GM19468 (cell line): ENCODE results near the gene GLI3.

Experiments used
- ATAC-seq: cut with Tn5 transposase; IDR thresholded peaks from one replicate; pipeline ENCODE4 v1.9.1; 2021; ENCODE audit warnings: mild to moderate bottlenecking, moderate library complexity, moderate number of reproducible peaks; ENCODE audit not compliant: unreplicated experiment; ENCODE audit errors: extremely low read depth

GLI3 gene

DNA sequence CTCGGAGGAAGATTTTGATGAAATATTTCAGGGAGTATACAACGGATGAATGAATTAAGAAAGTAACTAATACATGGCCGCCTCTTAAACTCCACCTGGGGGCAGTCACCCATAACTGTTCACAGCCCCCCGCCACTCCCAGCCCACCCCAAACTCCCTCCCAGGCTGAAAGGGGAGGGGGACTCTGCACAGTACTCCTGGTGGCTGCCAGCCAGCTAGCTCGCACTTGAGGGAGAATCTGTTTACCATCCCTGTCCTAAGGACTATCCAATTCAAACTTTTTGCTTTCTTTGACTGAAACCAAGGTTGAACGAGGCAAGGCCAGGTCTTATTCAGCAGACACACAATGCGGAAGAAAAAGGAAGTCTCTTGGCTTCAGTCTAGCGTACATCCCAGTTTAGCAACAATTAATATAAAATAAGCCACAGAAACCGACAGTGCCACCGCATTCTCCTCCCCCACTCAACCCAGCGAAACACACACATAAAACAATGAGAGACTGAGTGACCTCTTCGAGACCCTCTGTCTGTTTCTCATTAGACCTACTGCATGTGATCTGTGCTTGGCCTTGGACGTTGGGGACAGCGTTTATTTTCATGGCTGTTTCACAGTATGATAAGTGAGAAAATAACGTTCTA lies 219.5 kb downstream of the GLI3 start:
- ATAC-seq, result no peak

DNA sequence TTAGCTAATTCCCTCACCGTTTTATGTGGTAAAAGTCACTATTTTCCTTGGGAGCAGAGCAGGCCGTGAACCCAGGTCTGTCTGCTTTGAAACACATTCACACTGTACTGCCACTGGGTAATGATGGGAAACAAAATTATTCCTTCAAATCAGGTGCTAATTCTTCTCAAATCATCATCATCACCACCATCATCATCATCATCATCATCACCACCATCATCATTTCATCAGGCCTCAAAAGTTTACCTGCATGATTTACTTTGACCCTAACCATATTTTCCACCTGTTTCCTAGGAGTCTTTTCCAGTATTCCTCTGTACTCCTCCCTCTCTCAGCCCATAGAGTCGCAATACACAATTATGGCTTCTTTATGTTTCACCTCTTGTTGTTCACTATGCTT lies 220.5 kb downstream of the GLI3 start:
- ATAC-seq, result no peak

DNA sequence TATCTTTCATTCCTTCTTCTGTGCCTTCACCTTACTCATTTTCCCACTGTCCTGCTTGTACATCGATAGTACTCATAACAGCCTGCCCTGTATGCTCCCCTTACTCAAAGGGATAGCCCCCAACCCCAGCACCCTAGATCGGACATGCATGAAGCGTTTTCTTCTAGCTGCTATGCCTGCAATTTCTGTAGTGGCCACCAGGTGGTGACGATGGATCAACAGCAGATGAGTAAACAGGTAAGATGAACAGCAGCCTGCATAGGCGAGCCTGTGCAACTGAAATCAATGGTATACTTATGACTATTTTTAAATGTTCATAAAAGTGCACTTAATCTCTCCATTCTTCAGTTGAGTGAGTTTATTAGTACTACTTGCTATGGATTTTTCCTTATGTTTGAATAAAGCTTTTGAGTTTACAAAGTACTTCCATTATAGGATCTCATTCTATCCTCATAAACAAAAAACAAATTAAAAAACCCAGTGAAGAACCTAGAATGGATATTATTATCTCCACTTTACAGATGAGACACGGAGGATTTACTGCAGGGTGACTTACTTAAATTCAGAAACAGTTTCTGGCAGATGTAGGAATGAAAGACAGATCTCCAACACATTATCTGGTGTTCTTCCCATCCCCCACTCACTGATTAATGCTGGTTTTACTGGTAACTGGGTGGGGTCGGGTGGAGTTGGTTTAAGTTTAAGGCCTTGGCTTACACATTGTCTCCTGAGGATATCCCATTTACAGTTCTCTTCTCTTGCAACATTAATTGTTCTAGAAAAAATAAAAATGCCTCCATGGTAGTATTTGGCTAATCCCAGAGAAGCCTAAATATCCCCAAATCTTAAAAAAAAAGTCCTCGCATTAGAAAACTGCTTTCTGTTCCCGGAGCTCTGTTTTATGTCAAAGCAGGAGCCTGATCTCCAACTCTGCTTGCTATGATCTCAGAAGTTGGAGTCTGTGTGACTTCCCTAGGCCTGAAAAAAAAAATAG lies 222.1 kb downstream of the GLI3 start:
- ATAC-seq, result no peak

DNA sequence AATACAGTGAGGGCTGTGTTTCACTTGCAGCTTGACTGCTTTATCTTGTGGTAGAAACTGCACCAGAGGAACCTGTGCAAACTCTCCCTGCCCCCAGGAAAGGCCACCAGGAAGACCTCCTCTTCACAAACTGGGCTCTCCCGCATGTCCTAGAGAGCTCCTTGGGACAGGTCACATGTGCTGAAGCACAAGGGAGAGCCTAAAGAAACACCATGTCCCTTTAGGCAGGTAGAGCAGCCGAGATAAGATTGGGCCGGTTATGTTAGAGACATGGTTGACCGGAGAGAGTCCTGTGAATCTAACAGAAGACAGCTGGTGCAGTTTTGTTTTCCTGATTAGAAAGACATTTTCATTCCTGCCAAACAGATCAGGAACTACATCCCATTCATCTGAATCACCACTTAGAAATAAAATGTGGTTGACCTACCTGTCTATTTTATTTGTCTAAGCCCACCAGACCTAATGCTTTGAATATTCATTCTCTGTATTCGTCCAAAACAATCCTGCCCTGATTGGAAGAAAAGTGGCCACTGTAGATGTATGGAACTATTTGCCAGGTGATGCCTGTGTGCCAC lies 224.1 kb downstream of the GLI3 start:
- ATAC-seq, result no peak

GRCh38 chr7:42012313-42012712 lies 224.7 kb downstream of the GLI3 start:
- ATAC-seq, result no peak

DNA sequence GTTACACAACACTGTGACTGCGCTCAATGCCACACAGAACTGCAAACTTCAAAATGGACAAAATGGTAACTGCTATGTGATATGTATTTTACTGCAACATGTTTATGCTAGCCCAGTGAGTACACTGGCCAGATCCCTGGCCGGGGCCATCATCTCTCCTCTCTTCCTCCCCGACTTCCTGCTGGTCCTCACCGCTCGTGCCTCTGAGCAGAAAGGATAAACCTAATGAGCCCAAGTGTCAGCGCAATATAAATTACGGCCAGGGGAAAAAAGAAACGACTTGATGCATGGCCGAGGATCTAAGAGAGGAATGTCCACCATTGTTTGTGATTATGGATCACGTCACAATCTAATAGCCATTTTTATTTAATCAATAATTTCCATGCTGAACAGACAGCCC lies 225.2 kb downstream of the GLI3 start:
- no peak for ATAC-seq

DNA sequence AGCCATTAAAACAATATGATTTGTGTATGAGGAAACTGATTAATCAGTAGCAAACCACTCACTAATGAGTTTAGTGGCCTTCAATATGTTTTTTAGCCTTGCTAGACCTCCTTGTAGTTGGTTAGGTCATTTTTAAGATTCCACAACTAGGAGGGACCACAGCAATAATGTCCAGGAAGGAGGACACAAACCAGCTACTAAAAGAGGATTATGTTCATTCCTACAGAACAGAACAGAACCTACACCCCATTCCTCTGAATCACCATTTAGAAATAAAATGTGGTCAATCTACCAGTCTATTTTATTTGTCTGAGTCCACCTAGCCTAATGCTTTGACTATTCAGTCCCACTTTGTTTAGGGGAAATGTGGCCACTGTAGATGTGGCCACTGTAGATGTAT lies 226.3 kb downstream of the GLI3 start:
- ATAC-seq, result no peak

GRCh38 chr7:42006801-42007513 lies 230.1 kb downstream of the GLI3 start:
- ATAC-seq, result no peak

GRCh38 chr7:42002654-42003053 lies 234.4 kb downstream of the GLI3 start:
- ATAC-seq, result no peak

GRCh38 chr7:41999736-42000283 lies 237.2 kb downstream of the GLI3 start:
- no peak for ATAC-seq

GRCh38 chr7:41998041-41998440 lies 239.0 kb downstream of the GLI3 start:
- no peak for ATAC-seq

DNA sequence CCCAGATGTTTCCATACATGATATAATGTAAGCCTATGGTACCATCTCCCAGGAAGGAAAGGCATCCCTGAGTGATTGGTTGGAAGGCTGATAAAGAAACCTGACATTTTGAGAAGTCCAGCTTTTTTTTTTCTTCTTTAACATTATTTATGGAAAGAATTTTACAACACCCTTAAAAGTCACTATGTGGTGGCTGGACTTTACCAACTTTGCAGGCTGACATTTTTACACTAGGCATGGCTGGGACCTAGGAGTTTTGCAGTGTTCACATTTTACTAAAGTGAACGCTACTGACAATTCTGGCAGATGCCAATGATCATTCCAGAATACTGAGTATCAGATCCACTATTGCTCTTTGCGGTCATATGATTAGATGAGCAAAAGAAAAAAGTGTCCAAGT lies 239.9 kb downstream of the GLI3 start:
- ATAC-seq, result no peak

DNA sequence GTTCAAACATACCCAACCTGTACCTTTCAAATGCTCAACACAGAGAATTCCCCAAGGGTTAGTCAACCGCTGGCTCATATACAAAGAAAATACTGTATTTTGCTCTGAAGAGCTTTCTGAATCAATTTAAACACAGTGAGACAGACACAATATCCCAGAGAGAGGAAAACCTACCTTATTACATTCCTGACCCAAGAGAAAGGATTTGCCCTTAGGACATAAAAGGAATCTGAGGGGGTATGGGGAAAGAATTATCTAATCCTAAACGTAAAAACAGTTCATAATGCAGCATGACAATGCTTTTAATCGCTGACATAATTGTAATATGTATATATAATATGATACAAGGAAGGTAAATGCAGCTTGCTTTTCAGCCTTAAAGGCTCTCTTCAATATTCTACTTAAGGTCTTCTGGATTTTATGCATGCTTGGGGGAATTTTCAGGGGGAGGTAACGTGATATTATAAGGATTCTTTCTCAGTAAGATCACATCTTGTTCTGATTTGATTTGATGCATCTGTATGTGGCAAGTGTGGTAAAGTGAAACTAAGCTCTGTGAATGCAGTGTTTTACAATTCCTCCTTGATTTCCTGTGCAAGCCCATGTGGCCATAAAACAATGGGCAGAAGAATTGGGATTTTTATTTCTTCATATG lies 240.5 kb downstream of the GLI3 start:
- ATAC-seq, result no peak

- no peak for ATAC-seq
These were observed 241.3 kb downstream of the GLI3 start for GRCh38 chr7:41995632-41996271.

DNA sequence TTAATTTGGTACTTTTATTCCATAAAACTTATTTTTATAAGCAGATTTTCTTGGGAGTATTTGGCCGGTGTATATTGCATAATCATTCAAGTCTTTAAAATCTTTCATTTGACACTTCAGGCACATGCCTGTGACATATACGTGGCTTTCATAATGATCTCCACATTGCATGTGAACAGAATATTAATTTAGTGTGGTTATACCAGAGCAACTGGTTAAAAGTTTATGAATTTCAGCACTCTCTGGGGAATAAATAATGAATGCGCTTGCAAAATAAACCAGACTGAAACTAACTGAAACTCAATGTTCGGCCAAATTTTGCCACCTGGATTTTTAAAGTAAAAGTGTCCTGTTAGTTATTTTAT lies 242.3 kb downstream of the GLI3 start:
- ATAC-seq, result no peak

- no peak for ATAC-seq
These were observed 242.8 kb downstream of the GLI3 start for GRCh38 chr7:41994036-41994745.

GRCh38 chr7:41992881-41993867 lies 243.8 kb downstream of the GLI3 start:
- ATAC-seq, result no peak

DNA sequence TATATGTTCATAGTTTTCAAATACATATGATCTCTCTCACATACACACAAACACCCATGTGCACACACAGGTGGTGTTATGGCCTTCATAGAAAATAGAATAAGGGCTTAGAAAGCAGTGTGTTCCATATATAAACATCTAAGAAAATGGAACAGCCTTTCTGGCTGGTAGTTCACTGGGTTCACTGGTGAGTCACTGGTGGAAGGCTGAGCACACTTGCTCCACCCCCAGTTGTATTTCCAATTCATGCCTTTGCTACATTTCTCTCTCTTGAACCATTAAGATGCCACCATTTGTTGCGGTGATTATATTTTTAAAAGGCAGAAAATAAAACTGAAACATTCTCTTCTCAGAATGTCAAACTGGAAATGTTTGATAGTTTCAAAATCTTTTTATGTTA lies 252.1 kb downstream of the GLI3 start:
- ATAC-seq, result no peak
